PC-3 (cell line): ENCODE results near the gene GSG1L.

Experiments used
- EZH2 ChIP-seq: fragments of 300-600 bp; sonication (generic); IDR thresholded peaks from one replicate; pipeline ENCODE4 v1.6.1; 2017; ENCODE audit warnings: antibody characterized with exemption, mild to moderate bottlenecking, low read length; ENCODE audit not compliant: unreplicated experiment
- EZH2phosphoT487 ChIP-seq: fragments of 300-600 bp; sonication (generic); IDR thresholded peaks from 2 replicates; pipeline ENCODE4 v1.6.1; 2018; ENCODE audit warnings: mild to moderate bottlenecking, antibody characterized with exemption, low read length, borderline replicate concordance
- TF ChIP-seq, protein P1 (sequence below): fragments of 300-600 bp; sonication (generic); conservative IDR thresholded peaks from 2 replicates; pipeline ENCODE4 v1.5.1; 2017; ENCODE audit warnings: antibody characterized with exemption, low read depth, mild to moderate bottlenecking, low read length

DNA sequence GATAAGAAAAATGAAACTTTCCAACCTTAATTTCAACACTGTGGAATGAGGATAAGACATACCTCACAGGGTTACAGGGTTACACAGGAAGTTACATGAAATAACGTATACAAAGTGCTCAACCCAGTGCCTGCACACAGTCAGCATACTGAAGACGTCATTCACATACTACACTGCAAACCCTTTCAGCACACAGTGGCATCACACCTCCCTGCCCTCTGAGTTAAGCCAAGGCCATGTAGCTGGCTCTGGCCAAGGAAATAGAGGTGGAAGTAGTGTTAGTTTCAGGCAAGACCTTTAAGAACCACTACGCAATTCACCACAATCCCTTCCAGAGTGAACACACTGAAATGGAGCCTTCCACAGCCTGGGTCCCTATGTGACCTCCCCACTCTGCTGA, 46.6 kb upstream of the GSG1L start:
- TF ChIP-seq, protein P1, sequence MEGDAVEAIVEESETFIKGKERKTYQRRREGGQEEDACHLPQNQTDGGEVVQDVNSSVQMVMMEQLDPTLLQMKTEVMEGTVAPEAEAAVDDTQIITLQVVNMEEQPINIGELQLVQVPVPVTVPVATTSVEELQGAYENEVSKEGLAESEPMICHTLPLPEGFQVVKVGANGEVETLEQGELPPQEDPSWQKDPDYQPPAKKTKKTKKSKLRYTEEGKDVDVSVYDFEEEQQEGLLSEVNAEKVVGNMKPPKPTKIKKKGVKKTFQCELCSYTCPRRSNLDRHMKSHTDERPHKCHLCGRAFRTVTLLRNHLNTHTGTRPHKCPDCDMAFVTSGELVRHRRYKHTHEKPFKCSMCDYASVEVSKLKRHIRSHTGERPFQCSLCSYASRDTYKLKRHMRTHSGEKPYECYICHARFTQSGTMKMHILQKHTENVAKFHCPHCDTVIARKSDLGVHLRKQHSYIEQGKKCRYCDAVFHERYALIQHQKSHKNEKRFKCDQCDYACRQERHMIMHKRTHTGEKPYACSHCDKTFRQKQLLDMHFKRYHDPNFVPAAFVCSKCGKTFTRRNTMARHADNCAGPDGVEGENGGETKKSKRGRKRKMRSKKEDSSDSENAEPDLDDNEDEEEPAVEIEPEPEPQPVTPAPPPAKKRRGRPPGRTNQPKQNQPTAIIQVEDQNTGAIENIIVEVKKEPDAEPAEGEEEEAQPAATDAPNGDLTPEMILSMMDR = no peak
- TF ChIP-seq EZH2 (no peak), EZH2phosphoT487 (no peak)
